Neural crest cell (in vitro differentiated cells): ENCODE data around the gene LRMDA. TPM values are rescaled to one million over a fixed set of nuclear protein-coding genes. Genes with fewer than 3 reads are reported as not detected.
A peak's percentile ranks its signal among the peaks of the same experiment; 100 is the strongest.

Source experiments
- DNase-seq: peaks from one replicate; pipeline ENCODE4 v3.0.0; 2021; ENCODE audit warnings: low read depth, mixed read lengths, low spot score
- H3K27ac Mint-ChIP-seq: one replicate; pipeline ENCODE4 v1.8.0; 2021; ENCODE audit warnings: mild to moderate bottlenecking, mixed read lengths; ENCODE audit not compliant: unreplicated experiment
- H3K27me3 Mint-ChIP-seq: 2 replicates; pipeline ENCODE4 v1.8.0; 2021; ENCODE audit warnings: low read depth, mild to moderate bottlenecking, mixed read lengths
- H3K36me3 Mint-ChIP-seq: 2 replicates; pipeline ENCODE4 v1.8.0; 2021; ENCODE audit warnings: low read depth, mild to moderate bottlenecking, mixed read lengths
- H3K4me1 Mint-ChIP-seq: 2 replicates; pipeline ENCODE4 v1.8.0; 2021; ENCODE audit warnings: mixed read lengths
- H3K4me3 Mint-ChIP-seq: one replicate; pipeline ENCODE4 v1.8.0; 2021; ENCODE audit warnings: mild to moderate bottlenecking, mixed read lengths
- H3K9me3 Mint-ChIP-seq: 2 replicates; pipeline ENCODE4 v1.8.0; 2021; ENCODE audit warnings: mixed read lengths
- CTCF ChIP-seq: fragments of 200-600 bp; sonication (generic); conservative IDR thresholded peaks from 2 replicates; pipeline ENCODE4 v1.5.0; 2021; ENCODE audit warnings: antibody characterized with exemption, mild to moderate bottlenecking
- long read RNA-seq: library from polyadenylated mRNA; unstranded; transcript quantifications from one replicate; pipeline ENCODE4 v2.0.0, GENCODE V29; 2020
- total RNA-seq: library from RNA; stranded (reverse); gene quantifications from 2 replicates; pipeline ENCODE4 v1.2.1, GENCODE V29; 2021

LRMDA gene
- total RNA-seq: 0.98 and 3.1 TPM in 2 replicates
- long read RNA-seq: 0 reads

- Mint-ChIP-seq H3K4me3 (peak within 1 kb of the TSS; percentile 82), H3K9me3 (no peaks in the 10 kb centered on the region), H3K27me3 (peaks cover 29% of the 10 kb centered on the region), H3K4me1 (peaks cover 41% of the 10 kb centered on the region), H3K36me3 (no peaks in the 10 kb centered on the region), H3K27ac (no peak within 1 kb of the TSS)
- TF ChIP-seq CTCF: no peak
- no peak for DNase-seq
Observed at GRCh38 chr10:75431180-75432111, at the start of gene LRMDA. TSS of gene LRMDA (plus strand) at chr10:75431624.

GRCh38 chr10:75386128-75386527, 45.3 kb upstream of the LRMDA start:
- no peaks in the 10 kb centered on the region for H3K36me3 Mint-ChIP-seq
- peaks cover 11% of the 10 kb centered on the region for H3K27me3 Mint-ChIP-seq
- no peak overlapping the region for H3K27ac Mint-ChIP-seq
- no peak overlapping the region for H3K4me3 Mint-ChIP-seq
- TF ChIP-seq CTCF: no peak
- H3K4me1 Mint-ChIP-seq: no peaks in the 10 kb centered on the region
- H3K9me3 Mint-ChIP-seq: peaks cover 4% of the 10 kb centered on the region
- no peak for DNase-seq

- Mint-ChIP-seq H3K4me1 (no peaks in the 10 kb centered on the region), H3K27ac (no peak overlapping the region), H3K27me3 (peaks cover 26% of the 10 kb centered on the region), H3K9me3 (peaks cover 4% of the 10 kb centered on the region), H3K36me3 (peaks cover under 1% of the 10 kb centered on the region), H3K4me3 (no peak overlapping the region)
- DNase-seq: no peak
- TF ChIP-seq CTCF: no peak
Observed at GRCh38 chr10:75388082-75388481, 43.3 kb upstream of the LRMDA start.

- peaks cover 4% of the 10 kb centered on the region for H3K36me3 Mint-ChIP-seq
- no peak overlapping the region for H3K27ac Mint-ChIP-seq
- H3K4me3 Mint-ChIP-seq: no peak overlapping the region
- H3K27me3 Mint-ChIP-seq: peaks cover 46% of the 10 kb centered on the region
- peaks cover 9% of the 10 kb centered on the region for H3K4me1 Mint-ChIP-seq
- no peak for DNase-seq
- no peak for TF ChIP-seq CTCF
- peaks cover 4% of the 10 kb centered on the region for H3K9me3 Mint-ChIP-seq
Observed at GRCh38 chr10:75390178-75390577, 41.2 kb upstream of the LRMDA start.

- Mint-ChIP-seq H3K36me3 (peaks cover 4% of the 10 kb centered on the region), H3K27ac (no peak overlapping the region), H3K4me1 (peaks cover 9% of the 10 kb centered on the region), H3K9me3 (no peaks in the 10 kb centered on the region), H3K4me3 (no peak overlapping the region), H3K27me3 (peaks cover 61% of the 10 kb centered on the region)
- DNase-seq: no peak
- no peak for TF ChIP-seq CTCF
Observed at GRCh38 chr10:75392271-75392670, 39.2 kb upstream of the LRMDA start.
